ENCODE measurements around the gene CNFN. TPM values are rescaled to one million over a fixed set of nuclear protein-coding genes. Genes with fewer than 3 reads are reported as not detected.

The CNFN gene
- total and polyA plus RNA-seq, 10 of the 15 experiments (the other 5 are each of a cell fraction or from before 2014, with no cell fraction given), result 0.60 TPM; not detected in 9

DNA sequence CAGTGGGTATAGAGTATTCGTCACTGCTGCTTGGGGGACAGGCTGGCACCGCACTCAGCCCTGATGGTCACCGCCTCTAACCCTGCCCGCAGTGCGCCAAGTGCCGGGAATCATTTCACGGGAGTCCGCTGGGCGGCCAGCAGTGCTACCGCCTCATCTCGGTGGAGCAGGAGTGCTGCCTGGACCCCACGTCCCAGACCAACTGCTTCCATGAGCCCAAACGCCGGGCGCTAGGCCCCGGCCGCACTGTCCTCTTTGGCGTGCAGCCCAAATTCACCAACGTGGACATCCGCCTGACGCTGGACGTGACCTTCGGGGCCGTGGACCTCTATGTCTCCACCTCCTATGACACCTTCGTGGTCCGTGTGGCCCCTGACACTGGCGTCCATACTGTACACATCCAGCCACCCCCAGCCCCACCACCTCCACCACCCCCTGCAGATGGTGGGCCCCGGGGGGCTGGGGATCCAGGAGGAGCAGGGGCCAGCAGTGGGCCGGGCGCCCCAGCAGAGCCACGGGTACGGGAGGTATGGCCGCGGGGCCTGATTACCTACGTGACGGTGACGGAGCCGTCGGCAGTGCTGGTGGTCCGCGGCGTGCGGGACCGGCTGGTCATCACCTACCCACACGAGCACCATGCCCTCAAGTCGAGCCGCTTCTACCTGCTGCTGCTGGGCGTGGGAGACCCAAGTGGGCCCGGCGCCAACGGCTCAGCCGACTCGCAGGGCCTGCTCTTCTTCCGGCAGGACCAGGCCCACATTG is 14.5 kb downstream of the CNFN start:
- no peak for FAIRE-seq
- Histone ChIP-seq H3K36me3 (ENCODE audit: control insufficient read depth in 2 of 2, insufficient read depth in 2 of 2, low read length in 1 of 2) (no peaks in the 10 kb centered on the region), H2AFZ (ENCODE audit: control insufficient read depth, low read depth, low read length) (no peak overlapping the region), H3K27me3 (replicated peaks in 1 of 2; ENCODE audit: control insufficient read depth in 2 of 2, insufficient read depth in 2 of 2, low read length in 1 of 2) (no peaks in the 10 kb centered on the region), H3K9me3 (replicated peaks; ENCODE audit: control insufficient read depth, insufficient read depth, low read length) (no peaks in the 10 kb centered on the region), H3K4me2 (ENCODE audit: control insufficient read depth, insufficient read depth) (no peak overlapping the region), H3K4me1 (ENCODE audit: control insufficient read depth, insufficient read depth, low read length) (0 out of 2 replicates have a peak, but pooled peaks cover 3% of the 10 kb centered on the region), H3K4me3 (no peak overlapping the region), H3K9ac (ENCODE audit: control insufficient read depth, insufficient read depth, low read length) (no peak overlapping the region), H4K20me1 (ENCODE audit: control insufficient read depth, insufficient read depth) (no peaks in the 10 kb centered on the region), H3K79me2 (ENCODE audit: control insufficient read depth, insufficient read depth, low read length) (no peaks in the 10 kb centered on the region), H3K27ac (ENCODE audit: control insufficient read depth, insufficient read depth) (no peak overlapping the region)
- no peak for ATAC-seq
- ChIA-PET RAD21 (ENCODE audit: unreplicated experiment) (no interaction called here), SMC1A (ENCODE audit: uncharacterized antibody, unreplicated experiment) (no interaction called here), POLR2A (no interaction called here), CTCF (no interaction called here)
- no peak for DNase-seq (ENCODE audit: low read depth, low spot score)
- in situ Hi-C loops (cut with MboI) (no loop called here), intact Hi-C loops (cut with micrococcal nuclease; ENCODE audit: unreplicated experiment) (no loop called here)
- no peak for TF ChIP-seq SREBF2 (IDR thresholded peaks at IDR 0.05; ENCODE audit: low read length)
- no peak for TF ChIP-seq RAD21 (IDR thresholded peaks at IDR 0.05; ENCODE audit: insufficient read depth, low read depth, low read length)
- TF ChIP-seq ZBED1 (IDR thresholded peaks at IDR 0.05; ENCODE audit: borderline replicate concordance), result no peak
- no peak for TF ChIP-seq KLF5 (IDR thresholded peaks at IDR 0.05; ENCODE audit: partially characterized antibody)
- no peak for TF ChIP-seq JUND (IDR thresholded peaks at IDR 0.05; ENCODE audit: low read depth, low read length)
- 91% methylated on average over 37 of the region's 54 CpGs for WGBS (ENCODE audit: insufficient coverage, insufficient replicate concordance, low lambda C conversion rate, missing lambda C conversion rate)
- BruUV-seq (replicated peaks), result no TSS peak

- RAD21 ChIA-PET (ENCODE audit: unreplicated experiment), result no interaction called here
- TF ChIP-seq FOXM1 (IDR thresholded peaks at IDR 0.05; ENCODE audit: low read depth, low read length), result no peak
- no peak for TF ChIP-seq MXI1 (IDR thresholded peaks at IDR 0.05; ENCODE audit: low read depth, low read length)
- no peak for TF ChIP-seq STAT1 (conservative IDR thresholded peaks at IDR 0.05)
- CTCF ChIA-PET, result no interaction called here
- intact Hi-C loops (cut with micrococcal nuclease; ENCODE audit: unreplicated experiment), result no loop called here
- SMC1A ChIA-PET (ENCODE audit: uncharacterized antibody, unreplicated experiment), result no interaction called here
- H3K4me1 ChIP-seq (ENCODE audit: control insufficient read depth, insufficient read depth, low read length), result 0 out of 2 replicates have a peak, but pooled peaks cover 3% of the 10 kb centered on the region
- H2AFZ ChIP-seq (ENCODE audit: control insufficient read depth, low read depth, low read length), result no peak overlapping the region
- H4K20me1 ChIP-seq (ENCODE audit: control insufficient read depth, insufficient read depth), result no peaks in the 10 kb centered on the region
- H3K36me3 ChIP-seq (ENCODE audit: control insufficient read depth in 2 of 2, insufficient read depth in 2 of 2, low read length in 1 of 2), result no peaks in the 10 kb centered on the region
- H3K27ac ChIP-seq (ENCODE audit: control insufficient read depth, insufficient read depth), result no peak overlapping the region
- H3K79me2 ChIP-seq (ENCODE audit: control insufficient read depth, insufficient read depth, low read length), result no peaks in the 10 kb centered on the region
- no peaks in the 10 kb centered on the region for H3K27me3 ChIP-seq (replicated peaks in 1 of 2; ENCODE audit: control insufficient read depth in 2 of 2, insufficient read depth in 2 of 2, low read length in 1 of 2)
- DNase-seq (ENCODE audit: low read depth, low spot score) (no peak), FAIRE-seq (no peak), ATAC-seq (no peak)
- H3K4me2 ChIP-seq (ENCODE audit: control insufficient read depth, insufficient read depth), result no peak overlapping the region
- no TSS peak for BruUV-seq (replicated peaks)
- no peak overlapping the region for H3K4me3 ChIP-seq
- POLR2A ChIA-PET, result no interaction called here
- H3K9ac ChIP-seq (ENCODE audit: control insufficient read depth, insufficient read depth, low read length), result no peak overlapping the region
- no peaks in the 10 kb centered on the region for H3K9me3 ChIP-seq (replicated peaks; ENCODE audit: control insufficient read depth, insufficient read depth, low read length)
- in situ Hi-C loops (cut with MboI), result no loop called here
- WGBS (ENCODE audit: insufficient coverage, insufficient replicate concordance, low lambda C conversion rate, missing lambda C conversion rate), result 80% methylated on average over 11 of the region's 11 CpGs
Measured at GRCh38 chr19:42374826-42375376, 15.2 kb downstream of the CNFN start.

Data from GM12878 (cell line).